Ectodermal cell (in vitro differentiated cells): ENCODE results near the gene TCF21.
"Not testable (repeated sequence)": the region's sequence is repeated elsewhere in the genome, so short reads cannot be mapped to it uniquely, and the experiment has no call there.

Experiments
- H3K27ac ChIP-seq: 2 replicates; pipeline ENCODE4 v1.7.0; 2013; ENCODE audit warnings: mild to moderate bottlenecking, low read depth, low read length; ENCODE audit not compliant: insufficient read depth, poor library complexity, severe bottlenecking
- H3K27me3 ChIP-seq: 2 replicates; pipeline ENCODE4 v1.7.0; 2013; ENCODE audit warnings: mild to moderate bottlenecking, low read length; ENCODE audit not compliant: insufficient read depth, control insufficient read depth, poor library complexity, severe bottlenecking
- H3K36me3 ChIP-seq: one replicate; pipeline ENCODE4 v1.7.0; 2013; ENCODE audit warnings: low read length; ENCODE audit not compliant: control insufficient read depth, insufficient read depth
- H3K4me1 ChIP-seq: one replicate; pipeline ENCODE4 v1.7.0; 2013; ENCODE audit warnings: low read length; ENCODE audit not compliant: control insufficient read depth, insufficient read depth
- H3K4me3 ChIP-seq: 2 replicates; pipeline ENCODE4 v1.7.0; 2013; ENCODE audit warnings: low read depth, low read length, control low read depth; ENCODE audit not compliant: insufficient read depth
- H3K9me3 ChIP-seq: 2 replicates; pipeline ENCODE4 v1.7.0; 2013; ENCODE audit warnings: mild to moderate bottlenecking, low read length, moderate library complexity; ENCODE audit not compliant: control insufficient read depth
- WGBS, 2 experiments: methylation state at CpG; one replicate each; pipeline ENCODE4 v1.1.7; 2013; ENCODE audit warnings: missing lambda C conversion rate in 2 of 2; 5-methylcytosine and 5-hydroxymethylcytosine counted together

TCF21 gene

DNA sequence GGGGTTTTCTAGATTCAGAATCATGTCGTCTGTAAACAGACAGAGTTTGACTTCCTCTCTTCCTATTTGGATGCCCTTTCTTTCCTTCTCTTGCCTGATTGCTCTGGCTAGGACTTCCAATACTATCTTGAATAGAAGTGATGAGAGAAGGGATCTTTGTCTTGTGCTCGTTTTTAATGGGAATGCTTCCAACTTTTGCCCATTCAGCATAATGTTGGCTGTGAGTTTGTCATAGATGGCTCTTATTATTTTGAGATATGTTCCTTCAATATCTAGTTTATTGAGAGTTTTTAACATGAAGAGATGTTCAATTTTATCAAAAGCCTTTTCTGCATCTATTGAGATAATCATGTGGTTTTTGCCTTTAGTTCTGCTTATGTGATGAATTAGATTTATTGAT is 27.6 kb upstream of the TCF21 start:
- not testable (repeated sequence) for H3K4me1 ChIP-seq, H3K27ac ChIP-seq, H3K9me3 ChIP-seq, H3K27me3 ChIP-seq, H3K36me3 ChIP-seq, H3K4me3 ChIP-seq
- WGBS, 2 experiments, result 61 to 88% methylated on average over 2 of the region's 2 CpGs

DNA sequence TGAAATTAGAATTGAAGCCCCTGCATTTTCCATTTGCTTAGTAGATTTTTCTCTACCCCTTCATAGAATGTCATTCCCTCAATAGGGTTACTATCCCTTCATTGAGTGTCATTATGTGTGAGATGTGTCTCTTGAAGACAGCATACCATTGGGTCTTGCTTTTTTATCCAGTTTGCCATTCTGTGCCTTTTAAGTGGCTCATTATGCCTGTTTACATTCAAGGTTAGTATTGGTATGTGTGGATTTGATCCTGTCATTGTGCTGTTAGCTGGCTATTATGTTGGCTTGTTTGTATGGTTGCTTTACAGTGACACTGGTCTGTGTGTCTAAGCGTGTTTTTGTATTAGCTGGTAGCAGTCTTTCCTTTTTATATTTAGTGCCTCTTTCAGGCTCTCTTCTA is 25.7 kb upstream of the TCF21 start:
- Histone ChIP-seq H3K9me3 (peaks cover 2% of the 10 kb centered on the region), H3K4me1 (no peaks in the 10 kb centered on the region), H3K27ac (no peak overlapping the region), H3K36me3 (no peaks in the 10 kb centered on the region), H3K27me3 (no peaks in the 10 kb centered on the region), H3K4me3 (no peak overlapping the region)
- 94% methylated on average over 1 of the region's 1 CpG; no CpG with 5 or more reads in 1 of the 2 experiments for WGBS, 2 experiments

DNA sequence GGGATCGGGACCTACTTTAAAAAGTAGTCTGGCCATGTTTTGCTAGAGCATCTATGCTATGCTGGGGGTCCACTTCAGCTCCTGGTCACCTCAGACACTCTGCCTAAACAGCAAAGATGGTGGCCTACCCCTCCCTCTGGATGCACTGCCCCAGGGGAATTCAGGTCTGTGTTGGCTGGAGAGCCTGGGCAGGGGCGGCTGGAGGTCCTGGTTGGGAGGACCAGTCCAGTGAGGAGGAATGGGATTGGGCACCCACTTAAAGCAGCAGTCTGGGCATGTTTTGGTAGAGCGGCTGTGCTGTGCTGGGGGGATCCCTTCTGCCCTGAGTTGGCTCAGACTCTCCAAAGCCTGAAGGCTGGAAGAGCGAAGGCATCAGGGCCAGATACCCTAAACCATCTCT is 23.2 kb upstream of the TCF21 start:
- H3K9me3 ChIP-seq, result peaks cover 2% of the 10 kb centered on the region
- no peaks in the 10 kb centered on the region for H3K27me3 ChIP-seq
- H3K36me3 ChIP-seq, result no peaks in the 10 kb centered on the region
- H3K4me1 ChIP-seq, result no peaks in the 10 kb centered on the region
- no peak overlapping the region for H3K4me3 ChIP-seq
- H3K27ac ChIP-seq, result no peak overlapping the region
- 93 to 94% methylated on average over 4 of the region's 4 CpGs for WGBS, 2 experiments

DNA sequence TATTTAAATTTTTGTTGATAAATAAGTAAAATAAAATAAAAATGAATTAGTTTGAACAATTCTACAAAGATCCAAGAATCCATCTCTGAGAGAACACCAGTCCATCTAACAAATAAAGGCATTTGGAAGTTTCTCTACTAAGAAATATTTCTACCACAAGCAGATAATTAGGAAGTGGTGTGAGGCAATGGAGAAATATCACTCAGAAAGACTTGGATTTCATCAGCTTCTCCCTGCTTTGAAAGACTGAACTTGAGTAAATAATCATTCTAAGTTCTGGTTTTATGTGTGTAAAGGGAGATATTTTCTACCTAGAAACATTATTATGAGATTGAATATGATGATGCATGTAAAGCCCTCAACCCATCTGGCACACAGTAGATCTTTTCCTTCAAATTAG is 17.8 kb upstream of the TCF21 start:
- Histone ChIP-seq H3K36me3 (no peaks in the 10 kb centered on the region), H3K27ac (no peak overlapping the region), H3K4me3 (no peak overlapping the region), H3K27me3 (no peaks in the 10 kb centered on the region), H3K4me1 (no peaks in the 10 kb centered on the region), H3K9me3 (no peaks in the 10 kb centered on the region)

DNA sequence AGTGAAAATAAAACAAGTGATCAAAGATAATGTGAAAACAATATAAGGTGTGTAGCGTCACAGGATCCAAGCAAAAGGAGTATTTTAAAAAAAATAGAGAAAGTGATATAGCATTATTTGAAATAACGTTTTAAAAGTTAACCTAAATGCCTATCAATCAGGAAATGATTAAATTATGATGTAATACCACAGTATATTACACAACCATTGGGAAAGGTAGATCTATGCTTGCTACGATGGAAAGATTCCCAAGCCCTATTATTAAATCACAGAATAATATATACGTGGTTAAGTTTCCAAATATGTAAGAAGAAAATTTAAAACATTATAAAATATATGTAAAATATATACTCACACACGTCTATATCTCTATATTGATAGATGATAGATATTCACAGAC is 15.4 kb upstream of the TCF21 start:
- H3K27ac ChIP-seq, result no peak overlapping the region
- H3K36me3 ChIP-seq, result no peaks in the 10 kb centered on the region
- H3K27me3 ChIP-seq, result no peaks in the 10 kb centered on the region
- WGBS, 2 experiments, result 78 to 94% methylated on average over 1 of the region's 5 CpGs
- H3K4me3 ChIP-seq, result no peak overlapping the region
- no peaks in the 10 kb centered on the region for H3K9me3 ChIP-seq
- H3K4me1 ChIP-seq, result no peaks in the 10 kb centered on the region

DNA sequence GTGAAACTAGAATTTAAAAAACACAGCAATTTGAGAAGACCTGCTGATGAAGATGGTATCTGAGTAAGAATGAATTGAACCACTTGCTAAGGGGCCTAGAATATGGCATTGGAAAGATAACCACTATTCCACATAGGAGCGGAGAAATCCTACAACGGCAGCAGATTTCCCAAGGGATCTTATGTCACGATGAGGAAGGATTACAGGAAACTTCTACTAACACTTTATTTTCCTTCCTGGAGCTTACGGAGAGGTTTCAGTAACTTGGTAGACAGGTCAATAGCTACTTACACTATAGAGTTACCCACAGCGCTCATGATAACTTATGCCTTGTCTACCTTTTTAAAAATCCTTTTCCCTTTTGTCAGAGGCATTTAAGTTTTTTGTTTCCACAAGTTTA is 11.8 kb upstream of the TCF21 start:
- H3K27me3 ChIP-seq, result no peaks in the 10 kb centered on the region
- no peaks in the 10 kb centered on the region for H3K36me3 ChIP-seq
- H3K4me3 ChIP-seq, result no peak overlapping the region
- no peaks in the 10 kb centered on the region for H3K9me3 ChIP-seq
- H3K27ac ChIP-seq, result no peak overlapping the region
- 93% methylated on average over 5 of the region's 5 CpGs for WGBS, 2 experiments
- no peaks in the 10 kb centered on the region for H3K4me1 ChIP-seq

DNA sequence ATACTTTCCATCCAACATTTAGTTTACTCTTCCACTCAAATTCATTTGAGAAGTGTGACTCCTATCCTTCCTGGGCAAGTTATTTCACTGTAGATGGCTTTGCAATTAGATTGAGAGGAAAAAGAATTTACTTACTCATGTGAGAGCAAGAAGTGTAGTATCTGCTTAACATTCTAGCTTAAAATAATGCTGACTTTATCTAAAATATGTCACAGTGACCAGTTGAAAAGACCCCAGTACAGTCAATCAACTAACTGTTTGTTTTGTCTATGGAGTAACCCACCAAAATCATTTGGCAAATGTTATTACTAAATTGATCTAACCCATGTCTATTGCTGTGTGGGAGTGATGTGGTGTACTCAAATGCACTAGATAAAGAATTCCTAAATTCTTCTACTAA is 8.9 kb upstream of the TCF21 start:
- Histone ChIP-seq H3K27me3 (peaks cover under 1% of the 10 kb centered on the region), H3K4me3 (no peak overlapping the region), H3K36me3 (no peaks in the 10 kb centered on the region), H3K9me3 (no peaks in the 10 kb centered on the region), H3K27ac (no peak overlapping the region), H3K4me1 (no peaks in the 10 kb centered on the region)

DNA sequence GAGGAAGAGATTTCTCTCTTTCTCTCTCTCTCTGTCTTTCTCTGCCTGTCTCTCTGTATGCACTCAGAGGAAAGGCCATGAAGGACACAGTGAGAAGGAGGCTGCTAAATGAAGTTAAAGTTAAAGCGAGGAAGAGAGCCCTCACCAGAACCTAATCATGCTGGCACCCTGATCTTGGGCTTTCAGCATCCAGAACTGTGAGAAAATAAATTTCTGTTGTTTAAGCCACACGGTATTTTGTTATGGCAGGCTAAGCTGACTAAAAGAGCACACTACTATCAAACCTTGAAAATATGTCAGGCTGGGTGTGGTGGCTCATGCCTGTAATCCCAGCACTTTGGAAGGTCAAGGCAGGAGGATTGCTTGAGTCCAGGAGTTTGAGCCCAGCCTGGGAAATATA is 8.0 kb upstream of the TCF21 start:
- WGBS, 2 experiments, result 80 to 95% methylated on average over 2 of the region's 2 CpGs
- no peak overlapping the region for H3K27ac ChIP-seq
- H3K27me3 ChIP-seq, result peaks cover 5% of the 10 kb centered on the region

DNA sequence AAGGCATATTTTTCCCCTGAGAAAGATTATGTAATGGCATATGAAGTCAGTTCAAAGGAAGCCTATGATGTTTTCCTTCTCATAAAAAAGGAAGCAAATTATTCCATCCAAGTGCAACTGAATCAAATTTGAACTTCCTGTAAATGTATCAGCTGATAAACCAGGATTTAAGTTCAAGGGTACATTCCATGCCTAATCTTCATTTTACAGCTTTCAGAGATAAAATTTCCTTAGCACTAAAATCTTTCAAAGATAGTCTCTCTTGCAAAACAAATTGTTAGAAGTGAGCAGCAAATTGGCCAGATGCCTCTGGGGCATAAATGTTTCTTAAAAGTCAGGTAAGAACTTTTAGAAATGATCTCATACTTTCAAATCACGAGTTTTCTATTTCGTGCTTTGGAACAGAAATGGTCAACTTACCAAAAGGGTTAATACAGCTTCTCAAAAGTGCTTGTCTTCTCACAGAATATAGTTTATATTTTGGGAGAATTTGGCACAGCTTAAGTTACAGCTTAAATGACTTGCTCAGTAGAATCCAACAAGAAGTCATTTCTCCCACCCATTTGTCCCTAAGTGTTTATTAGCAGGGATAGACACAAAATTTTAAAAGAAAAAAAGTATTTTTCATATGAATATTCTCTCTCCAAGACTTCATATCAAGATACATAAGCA is 2.7 kb upstream of the TCF21 start:
- 94% methylated on average over 2 of the region's 2 CpGs for WGBS, 2 experiments
- Histone ChIP-seq H3K4me1 (peaks cover 16% of the 10 kb centered on the region), H3K4me3 (no peak overlapping the region), H3K36me3 (no peaks in the 10 kb centered on the region), H3K27ac (no peak overlapping the region), H3K27me3 (peaks cover 59% of the 10 kb centered on the region), H3K9me3 (no peaks in the 10 kb centered on the region)

More for the DNA sequence above, 8.0 kb upstream of the TCF21 start:
- Histone ChIP-seq H3K4me1 (no peaks in the 10 kb centered on the region), H3K4me3 (no peak overlapping the region), H3K36me3 (no peaks in the 10 kb centered on the region), H3K9me3 (no peaks in the 10 kb centered on the region)

DNA sequence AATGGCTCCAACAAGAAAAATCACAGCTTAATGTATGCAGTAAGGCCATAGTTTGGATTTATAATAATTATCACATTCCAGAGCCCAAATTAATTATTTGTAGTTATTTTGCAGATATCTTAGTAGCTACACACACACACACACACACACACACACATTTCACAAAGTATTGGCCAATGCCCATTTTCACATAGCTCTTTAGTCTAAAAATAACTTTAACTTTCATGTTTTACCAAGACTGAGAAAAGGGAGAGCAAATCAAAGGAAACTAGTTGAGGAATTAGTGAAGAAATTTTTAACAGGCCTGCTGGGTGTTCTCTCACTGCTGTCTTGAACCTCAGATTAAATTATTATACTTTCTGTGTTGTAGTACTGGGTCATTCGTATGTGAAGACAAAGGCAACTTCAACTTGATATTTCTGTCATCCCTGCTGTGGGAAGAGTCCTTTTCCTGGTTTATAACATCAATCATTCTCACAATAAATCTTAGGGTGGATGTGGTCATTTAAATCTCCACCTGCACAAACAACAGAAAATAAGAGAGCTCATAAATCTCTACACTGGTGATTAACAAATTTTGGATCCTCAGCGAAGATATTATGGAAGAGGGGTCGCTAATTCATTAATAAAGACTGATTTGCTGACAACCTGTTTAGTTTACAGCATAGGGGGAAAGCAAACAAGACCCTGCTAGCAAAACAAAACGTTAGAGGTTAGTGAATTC is 1.6 kb upstream of the TCF21 start:
- WGBS, 2 experiments, result 67 to 76% methylated on average over 4 of the region's 4 CpGs

More for the DNA sequence above, 1.6 kb upstream of the TCF21 start:
- Histone ChIP-seq H3K9me3 (no peaks in the 10 kb centered on the region), H3K4me1 (peaks cover 19% of the 10 kb centered on the region), H3K27me3 (peaks cover 70% of the 10 kb centered on the region), H3K4me3 (no peak overlapping the region), H3K36me3 (no peaks in the 10 kb centered on the region), H3K27ac (no peak overlapping the region)
